Ramos (cell line): ENCODE results near the gene PTGDR2.

Experiments
- in situ Hi-C: fragments of 300-500 bp; cut with MboI; formaldehyde crosslinking; loops from one replicate; pipeline ENCODE4 v1.14.3; 2022; ENCODE audit warnings: low sequenced_read_pairs; ENCODE audit not compliant: unreplicated experiment

The PTGDR2 gene

GRCh38 chr11:60855726-60856633 lies at the start of gene PTGDR2:
PTGDR2 (minus strand) TSS chr11:60855950; CDS start chr11:60853722, 2,228 bp downstream.
- in situ Hi-C loops, result no loop called here

DNA sequence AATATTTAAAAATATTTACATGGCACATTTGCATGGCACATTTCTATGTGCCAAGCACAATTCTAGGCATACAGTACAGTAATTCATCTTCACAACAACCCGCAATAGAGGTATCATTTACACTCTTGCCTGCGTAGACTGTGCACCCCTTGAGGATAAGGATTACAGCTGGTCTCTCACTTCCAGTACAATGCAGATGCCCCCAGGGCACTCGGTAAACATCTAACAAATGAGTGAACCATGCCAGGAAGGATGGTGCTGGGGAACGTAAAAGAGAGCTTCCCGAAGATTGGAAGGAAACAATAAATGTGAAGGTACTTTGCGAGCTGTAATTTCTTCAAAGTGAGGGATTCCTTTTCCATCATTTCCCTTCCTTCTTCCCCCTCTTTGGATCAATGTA lies 49.3 kb upstream of the PTGDR2 start:
- in situ Hi-C loops, result loop anchor here (25.0 kb wide), 2 partner anchors 443 to 1793 kb away; partner anchors contain the start of genes FAM111B and MS4A1

- in situ Hi-C loops, result loop anchor here (25.0 kb wide), 2 partner anchors 440 to 1790 kb away; partner anchors contain the start of genes FAM111B and MS4A1
These were observed 46.9 kb upstream of the PTGDR2 start for GRCh38 chr11:60902625-60903024.

GRCh38 chr11:60900673-60901404 lies 45.1 kb upstream of the PTGDR2 start:
- in situ Hi-C loops, result loop anchor here (25.0 kb wide), 2 partner anchors 439 to 1789 kb away; partner anchors contain the start of genes FAM111B and MS4A1

- in situ Hi-C loops, result loop anchor here (25.0 kb wide), 2 partner anchors 438 to 1788 kb away; partner anchors contain the start of genes FAM111B and MS4A1
These were observed 44.2 kb upstream of the PTGDR2 start for GRCh38 chr11:60899977-60900376.

DNA sequence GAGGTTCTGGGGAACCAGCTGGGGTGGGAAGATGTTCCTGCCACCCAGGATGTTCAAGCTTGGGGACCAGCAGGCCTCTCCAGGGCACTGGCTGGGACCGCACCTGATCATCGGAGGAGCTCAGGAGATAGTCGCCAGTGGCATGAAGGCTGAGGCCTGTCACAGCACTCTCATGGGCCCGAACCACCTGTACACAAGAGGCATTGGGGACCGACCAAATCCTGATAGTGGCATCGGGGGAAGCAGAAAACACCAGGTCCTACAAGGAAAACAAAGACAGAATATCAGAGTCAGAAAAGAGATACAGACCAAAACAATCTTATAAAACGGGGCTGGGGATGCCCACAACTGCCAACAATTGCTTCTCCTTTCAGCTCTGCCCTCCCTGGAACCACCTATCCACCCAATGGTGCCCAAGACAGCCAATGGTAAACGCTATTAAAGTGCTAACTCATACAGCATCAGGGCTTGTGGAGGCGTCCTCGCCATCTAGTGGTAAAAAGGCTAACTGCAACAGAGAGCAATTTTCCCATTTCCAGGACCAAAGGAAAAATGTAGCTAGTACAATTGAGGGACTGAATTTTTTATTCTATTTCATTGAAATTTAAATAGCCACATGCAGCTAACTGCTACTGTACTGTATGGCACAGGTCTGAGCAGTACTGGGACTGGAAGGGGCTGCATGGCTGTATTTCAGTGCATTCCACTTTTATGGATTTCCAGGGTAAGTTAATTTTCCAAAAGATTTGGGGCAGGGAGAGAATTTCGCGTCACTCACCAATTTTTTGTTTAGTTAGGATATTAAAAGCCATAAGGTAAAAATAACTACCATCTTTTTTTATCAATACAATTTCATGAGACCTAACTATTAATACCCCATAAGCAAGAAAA lies 43.5 kb upstream of the PTGDR2 start:
- in situ Hi-C loops, result no loop called here

- in situ Hi-C loops, result no loop called here
These were observed 41.7 kb upstream of the PTGDR2 start for GRCh38 chr11:60897496-60897895.

GRCh38 chr11:60895687-60896086 lies 39.9 kb upstream of the PTGDR2 start:
- in situ Hi-C loops, result no loop called here

GRCh38 chr11:60891103-60891741 lies 35.5 kb upstream of the PTGDR2 start:
- in situ Hi-C loops, result no loop called here

- in situ Hi-C loops, result no loop called here
These were observed 34.9 kb upstream of the PTGDR2 start for GRCh38 chr11:60890696-60891095.

DNA sequence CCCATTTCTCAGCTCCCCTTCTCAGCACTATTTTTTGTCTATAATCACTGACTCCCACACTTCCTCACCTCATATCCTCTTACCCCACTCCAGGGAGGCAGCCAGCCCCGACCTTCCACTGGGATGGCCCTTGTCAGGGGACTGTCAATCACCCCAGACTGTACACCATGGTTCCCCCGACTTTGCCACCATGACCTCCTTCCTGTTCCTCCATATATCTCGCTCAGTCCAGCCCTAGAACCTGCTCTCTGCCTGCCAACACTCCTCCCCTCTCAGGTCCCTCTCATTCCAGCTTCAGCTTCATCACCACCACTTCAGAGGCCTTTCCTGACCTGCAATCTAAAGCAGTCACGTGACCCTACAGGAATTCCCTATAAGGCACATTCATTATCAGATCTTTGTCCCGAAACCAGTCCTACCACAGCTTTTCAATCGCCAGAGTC lies 34.1 kb upstream of the PTGDR2 start:
- in situ Hi-C loops, result no loop called here

GRCh38 chr11:60887556-60887955 lies 31.8 kb upstream of the PTGDR2 start:
- in situ Hi-C loops, result no loop called here

GRCh38 chr11:60880643-60881282 lies 25.0 kb upstream of the PTGDR2 start:
- in situ Hi-C loops, result no loop called here

- in situ Hi-C loops, result no loop called here
These were observed 24.3 kb upstream of the PTGDR2 start for GRCh38 chr11:60879971-60880588.

DNA sequence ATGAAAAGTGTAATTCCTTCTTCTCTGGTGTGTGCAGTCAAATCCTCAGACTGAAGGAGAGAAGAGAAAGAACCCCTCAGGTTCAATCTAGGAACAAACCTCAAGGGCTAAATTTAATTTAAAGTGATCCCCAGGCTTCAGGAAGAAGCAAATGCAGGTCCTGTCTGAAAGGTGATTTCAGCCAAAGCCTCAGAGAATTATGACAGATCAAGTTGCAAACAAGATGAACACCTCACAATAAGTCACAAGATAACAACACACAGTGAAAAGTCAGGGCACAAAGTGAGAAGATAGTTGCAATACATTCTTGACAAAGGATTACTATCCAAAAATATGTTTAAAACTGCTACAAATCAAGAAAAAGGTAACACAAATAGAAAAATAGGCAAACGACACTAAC lies 23.4 kb upstream of the PTGDR2 start:
- in situ Hi-C loops, result no loop called here

DNA sequence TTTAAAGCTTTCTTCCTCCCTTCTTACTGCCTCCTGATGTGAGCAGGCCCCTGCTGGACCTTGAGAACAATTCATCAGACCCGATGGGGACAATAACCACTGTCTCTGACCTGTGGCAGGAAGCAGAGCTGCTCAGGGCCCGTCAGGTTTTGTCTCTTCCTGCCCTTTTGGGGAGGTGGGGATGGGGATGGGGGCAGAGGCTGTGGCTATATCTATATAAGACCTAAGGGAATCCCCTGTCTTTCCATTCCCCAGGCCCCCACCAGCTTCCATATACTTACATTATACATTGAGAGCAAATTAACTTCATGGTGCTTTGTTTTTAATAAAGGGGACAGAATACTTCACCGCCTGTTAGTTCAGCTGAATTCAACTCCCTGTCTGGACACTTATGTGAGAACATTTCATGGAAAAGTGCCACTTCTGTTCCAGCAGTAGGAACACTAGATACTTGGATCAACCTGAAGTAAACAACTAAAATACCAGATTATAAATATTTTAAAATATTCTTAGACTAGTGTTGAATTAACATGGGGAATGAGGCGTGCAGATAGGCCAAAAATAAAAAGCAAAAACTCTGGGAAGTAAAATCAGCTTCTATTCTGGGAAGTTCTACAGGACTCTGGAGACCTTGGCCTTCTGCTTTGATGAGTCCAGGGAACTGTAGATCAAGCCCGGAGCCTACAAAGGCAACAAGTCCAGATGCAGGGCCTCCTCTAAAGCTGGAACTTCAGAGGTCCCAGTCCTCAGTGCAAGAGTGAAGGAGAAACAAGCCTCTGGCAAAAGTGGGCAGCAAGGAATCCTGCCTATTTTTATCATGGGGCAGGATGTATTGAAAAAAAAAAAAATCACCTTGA lies 22.7 kb upstream of the PTGDR2 start:
- in situ Hi-C loops, result no loop called here

DNA sequence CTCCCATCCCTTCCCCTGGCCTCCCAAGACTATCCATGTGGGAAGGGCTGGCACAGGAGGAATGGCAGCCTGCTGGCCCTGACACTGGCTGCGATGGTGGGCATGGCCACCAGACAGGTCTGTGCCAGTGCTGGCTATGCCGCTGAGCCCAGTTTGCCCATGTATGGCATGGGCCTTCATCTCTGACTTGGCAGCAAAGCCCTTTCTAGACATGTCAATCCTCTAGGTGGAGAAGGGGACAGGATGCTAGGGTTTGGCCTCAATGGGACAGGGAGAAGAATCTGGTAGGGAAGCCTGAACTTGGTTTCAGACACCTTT lies 20.4 kb upstream of the PTGDR2 start:
- in situ Hi-C loops, result no loop called here
